NCI-H774 (cell line): Measurements from ENCODE around the gene HOXA4.

Source experiments
- DNase-seq: peaks from one replicate; lab custom pipeline; 2025; lab: John Stamatoyannopoulos, UW

The HOXA4 gene

GRCh38 chr7:27093184-27093895 is 37.2 kb downstream of the HOXA4 start:
- no peak for DNase-seq

- DNase-seq, result no peak
Measured at GRCh38 chr7:27092819-27093110, 37.8 kb downstream of the HOXA4 start.

GRCh38 chr7:27091941-27092818 is 38.4 kb downstream of the HOXA4 start:
- no peak for DNase-seq

GRCh38 chr7:27091105-27091504 is 39.5 kb downstream of the HOXA4 start:
- peak; percentile 3 for DNase-seq

GRCh38 chr7:27088002-27088922 is 42.3 kb downstream of the HOXA4 start:
- no peak for DNase-seq

- DNase-seq, result no peak
Measured at GRCh38 chr7:27083646-27084045, 46.9 kb downstream of the HOXA4 start.

GRCh38 chr7:27082171-27082570 is 48.4 kb downstream of the HOXA4 start:
- DNase-seq, result no peak

GRCh38 chr7:27080844-27081436 is 49.6 kb downstream of the HOXA4 start:
- no peak for DNase-seq

GRCh38 chr7:27079234-27079975 is 51.2 kb downstream of the HOXA4 start:
- no peak for DNase-seq

- no peak for DNase-seq
Measured at GRCh38 chr7:27078616-27079233, 51.8 kb downstream of the HOXA4 start.
